HEK293 (cell line): ENCODE results near the gene IST1.

Experiments
- CTCF ChIA-PET: fragments of 350-600 bp; formaldehyde crosslinking; extraction: SDS; loops from one replicate; lab custom pipeline; 2021; ENCODE audit warnings: antibody characterized with exemption; lab: Yijun Ruan, JAX
- POLR2A ChIA-PET: fragments of 300-600 bp; formaldehyde crosslinking; extraction: SDS; loops from one replicate; lab custom pipeline; 2020; ENCODE audit warnings: antibody characterized with exemption, inconsistent platforms; lab: Yijun Ruan, JAX
- H3K27ac ChIP-seq: fragments of 200-500 bp; sonication (Bioruptor generic); 2 replicates; pipeline ENCODE4 v1.5.1; 2014; ENCODE audit warnings: low read depth, low read length, control low read depth, inconsistent platforms; ENCODE audit errors: extremely low read depth
- H3K36me3 ChIP-seq, 2 experiments: fragments of 200-500 bp in 1 of 2; sonication (Bioruptor generic) in 1 of 2; 1 replicate in 1 of 2; 2 replicates in 1 of 2; pipeline ENCODE4 v1.5.1; 2014 to 2017; ENCODE audit warnings: inconsistent platforms in 2 of 2, low read length in 2 of 2; ENCODE audit not compliant: control insufficient read depth in 2 of 2, insufficient read depth in 1 of 2
- H3K4me1 ChIP-seq: fragments of 200-500 bp; sonication (Bioruptor generic); 2 replicates; pipeline ENCODE4 v1.5.1; 2014; ENCODE audit warnings: mild to moderate bottlenecking, low read length, inconsistent platforms; ENCODE audit not compliant: control insufficient read depth, insufficient read depth
- H3K4me3 ChIP-seq: 2 replicates; pipeline ENCODE4 v1.5.1; 2011; ENCODE audit warnings: low read depth, mild to moderate bottlenecking, control low read depth, low read length, moderate library complexity
- H3K9me3 ChIP-seq: fragments of 200-500 bp; sonication (Bioruptor generic); 2 replicates; pipeline ENCODE4 v1.5.1; 2014; ENCODE audit warnings: low read depth, low read length, inconsistent platforms; ENCODE audit not compliant: control insufficient read depth, insufficient read depth
- ATF2 ChIP-seq: fragments of 450-650 bp; formaldehyde crosslinking; IDR thresholded peaks from 2 replicates; pipeline ENCODE4 v1.5.1; 2016; ENCODE audit warnings: missing biosample characterization, missing genetic modification characterization, low read depth
- BCL11A ChIP-seq: fragments of 450-650 bp; formaldehyde crosslinking; IDR thresholded peaks from 2 replicates; pipeline ENCODE4 v1.5.1; 2016; ENCODE audit warnings: low read depth, missing biosample characterization, missing genetic modification characterization
- GLI2 ChIP-seq: fragments of 450-650 bp; formaldehyde crosslinking; IDR thresholded peaks from 2 replicates; pipeline ENCODE4; 2017; ENCODE audit warnings: missing biosample characterization, missing genetic modification characterization, low read depth, borderline replicate concordance
- HIC1 ChIP-seq: fragments of 450-650 bp; formaldehyde crosslinking; IDR thresholded peaks from 2 replicates; pipeline ENCODE4 v1.5.1; 2016; ENCODE audit warnings: missing biosample characterization, missing genetic modification characterization
- HOXD13 ChIP-seq: sonication (generic); formaldehyde crosslinking; IDR thresholded peaks from 2 replicates; pipeline ENCODE4 v1.8.0; 2022; ENCODE audit warnings: missing genetic modification reagents, borderline replicate concordance
- KLF9 ChIP-seq: fragments of 450-650 bp; formaldehyde crosslinking; IDR thresholded peaks from 2 replicates; pipeline ENCODE4 v1.5.1; 2016; ENCODE audit warnings: missing biosample characterization, missing genetic modification characterization, low read depth
- SP3 ChIP-seq: fragments of 450-650 bp; formaldehyde crosslinking; IDR thresholded peaks from 2 replicates; pipeline ENCODE4 v1.5.1; 2016; ENCODE audit warnings: missing biosample characterization, missing genetic modification characterization
- ZBTB10 ChIP-seq: fragments of 450-650 bp; formaldehyde crosslinking; IDR thresholded peaks from 2 replicates; pipeline ENCODE4 v1.5.1; 2016; ENCODE audit warnings: missing biosample characterization, missing genetic modification characterization
- ZBTB20 ChIP-seq: fragments of 450-650 bp; formaldehyde crosslinking; IDR thresholded peaks from 2 replicates; pipeline ENCODE4 v1.5.1; 2016; ENCODE audit warnings: missing biosample characterization, missing genetic modification characterization
- ZBTB26 ChIP-seq: fragments of 450-650 bp; formaldehyde crosslinking; optimal IDR thresholded peaks from 2 replicates; pipeline ENCODE3; 2016; ENCODE audit warnings: missing biosample characterization, mild to moderate bottlenecking, missing genetic modification characterization
- ZFHX2 ChIP-seq: fragments of 450-650 bp; formaldehyde crosslinking; conservative IDR thresholded peaks from 2 replicates; pipeline ENCODE4 v1.5.1; 2016; ENCODE audit warnings: missing biosample characterization, missing genetic modification characterization
- ZNF10 ChIP-seq: fragments of 450-650 bp; formaldehyde crosslinking; IDR thresholded peaks from 2 replicates; pipeline ENCODE4 v1.5.1; 2017; ENCODE audit warnings: missing biosample characterization, missing genetic modification characterization
- ZNF114 ChIP-seq: fragments of 450-650 bp; formaldehyde crosslinking; IDR thresholded peaks from 2 replicates; pipeline ENCODE4 v1.5.0; 2017; ENCODE audit warnings: missing biosample characterization, missing genetic modification characterization
- ZNF140 ChIP-seq: fragments of 450-650 bp; formaldehyde crosslinking; IDR thresholded peaks from 2 replicates; pipeline ENCODE4 v1.5.1; 2016; ENCODE audit warnings: missing biosample characterization, missing genetic modification characterization
- ZNF211 ChIP-seq: fragments of 450-650 bp; formaldehyde crosslinking; IDR thresholded peaks from 2 replicates; pipeline ENCODE4 v1.5.1; 2016; ENCODE audit warnings: low read depth, missing biosample characterization, missing genetic modification characterization
- ZNF239 ChIP-seq: fragments of 450-650 bp; formaldehyde crosslinking; IDR thresholded peaks from 2 replicates; pipeline ENCODE4 v1.5.1; 2016; ENCODE audit warnings: missing biosample characterization, missing genetic modification characterization
- ZNF362 ChIP-seq: fragments of 450-650 bp; formaldehyde crosslinking; IDR thresholded peaks from 2 replicates; pipeline ENCODE4 v1.5.1; 2016; ENCODE audit warnings: missing biosample characterization, missing genetic modification characterization
- ZNF423 ChIP-seq: fragments of 450-650 bp; formaldehyde crosslinking; IDR thresholded peaks from 2 replicates; pipeline ENCODE4 v1.5.1; 2016; ENCODE audit warnings: missing biosample characterization, missing genetic modification characterization
- ZNF501 ChIP-seq: fragments of 450-650 bp; formaldehyde crosslinking; IDR thresholded peaks from 2 replicates; pipeline ENCODE4 v1.5.1; 2016; ENCODE audit warnings: missing biosample characterization, missing genetic modification characterization
- ZNF596 ChIP-seq: fragments of 450-650 bp; IDR thresholded peaks from 2 replicates; pipeline ENCODE4 v1.5.0; 2018; ENCODE audit warnings: missing biosample characterization, mild to moderate bottlenecking, missing genetic modification characterization, moderate library complexity
- ZNF660 ChIP-seq: fragments of 450-650 bp; IDR thresholded peaks from 2 replicates; pipeline ENCODE4 v1.5.1; 2018; ENCODE audit warnings: missing biosample characterization, mild to moderate bottlenecking, missing genetic modification characterization

The IST1 gene

GRCh38 chr16:71894921-71895678, at the start of gene IST1 (continued):
- TF ChIP-seq HIC1 (tag by site-specific recombination) (peak; percentile 94), ZNF596 (tag by site-specific recombination) (peak; percentile 44; the same call in 1 of the 2 replicates), ZNF660 (tag by site-specific recombination) (peak; percentile 93), GLI2 (tag by site-specific recombination) (no peak), ZNF10 (peak; percentile 31; the same call in 1 of the 2 replicates), BCL11A (tag by site-specific recombination) (peak; percentile 75; the same call in 1 of the 2 replicates), KLF9 (tag by site-specific recombination) (peak; percentile 82), ZNF140 (tag by site-specific recombination) (no peak), SP3 (peak; percentile 92), ZNF501 (tag by site-specific recombination) (peak; percentile 92), ZNF211 (tag by site-specific recombination) (no peak; the same call in 1 of the 2 replicates), ZBTB26 (peak; percentile 85), ZNF239 (tag by site-specific recombination) (no peak), ATF2 (tag by site-specific recombination) (no peak), ZNF423 (tag by site-specific recombination) (peak; percentile 65; the same call in 1 of the 2 replicates)
- TF ChIP-seq, all 188 proteins: peak for 91

GRCh38 chr16:71845639-71846430, 49.5 kb upstream of the IST1 start, which contains the start of gene ATXN1L:
Gene ATXN1L (plus strand): TSS chr16:71845976. CDS start chr16:71849741, 3,765 bp downstream.
- CTCF ChIA-PET: interaction anchor here (0.6 to 1.6 kb wide), 5 partner anchors 11 to 116 kb away, joined by 3 to 9 read pairs (median 4); no protein-coding TSS in a partner anchor
- H3K4me3 ChIP-seq: peak within 1 kb of the TSS; percentile 95
- H3K9me3 ChIP-seq: no peaks in the 10 kb centered on the region
- H3K27ac ChIP-seq: peak within 1 kb of the TSS; percentile 70; the same call in 1 of the 2 replicates
- POLR2A ChIA-PET: interaction anchor here (0.5 to 1.6 kb wide), 3 partner anchors 37 to 172 kb away, joined by 3 to 7 read pairs (median 4); partner anchors contain the start of gene AP1G1
- H3K36me3 ChIP-seq: peaks cover 10 to 32% of the 10 kb centered on the region in 2 experiments; a peak in 2 of 3 replicates
- peaks cover 9% of the 10 kb centered on the region; the same call in 1 of the 2 replicates for H3K4me1 ChIP-seq
- TF ChIP-seq ZBTB10 (peak; percentile 85), HOXD13 (CRISPR knock-in tag) (no peak), ZFHX2 (tag by site-specific recombination) (peak; percentile 57), ZNF362 (tag by site-specific recombination) (peak; percentile 4; the same call in 1 of the 2 replicates), ZBTB20 (tag by site-specific recombination) (peak; percentile 65), ZNF114 (tag by site-specific recombination) (no peak)
